D721Med (cell line): Measurements from ENCODE around the gene VPS16.
"Not testable (repeated sequence)": the region's sequence is repeated elsewhere in the genome, so short reads cannot be mapped to it uniquely, and the experiment has no call there.

Experiments
- DNase-seq: peaks from one replicate; pipeline ENCODE4 v3.0.0; 2011; ENCODE audit warnings: low spot score; ENCODE audit not compliant: insufficient read length
- FAIRE-seq: peaks from 2 replicates; lab custom pipeline; 2011; peaks lifted over from hg19 to GRCh38; lab: Jason Lieb, UNC
- CTCF ChIP-seq: IDR thresholded peaks from 2 replicates; pipeline ENCODE4 v1.5.1; 2012; ENCODE audit warnings: mild to moderate bottlenecking, control low read depth; ENCODE audit not compliant: insufficient read depth; ENCODE audit errors: missing control alignments

The VPS16 gene

GRCh38 chr20:2889797-2890196 is 49.3 kb downstream of the VPS16 start:
- DNase-seq (no peak), FAIRE-seq (no peak)
- TF ChIP-seq CTCF: no peak

GRCh38 chr20:2890742-2891141 is 50.2 kb downstream of the VPS16 start:
- no peak for DNase-seq
- no peak for TF ChIP-seq CTCF
- FAIRE-seq: no peak

- DNase-seq (no peak), FAIRE-seq (no peak)
- TF ChIP-seq CTCF: no peak
These were observed 50.8 kb downstream of the VPS16 start for GRCh38 chr20:2891343-2891742.

GRCh38 chr20:2892376-2892775 is 51.8 kb downstream of the VPS16 start:
- DNase-seq (no peak), FAIRE-seq (no peak)
- no peak for TF ChIP-seq CTCF

DNA sequence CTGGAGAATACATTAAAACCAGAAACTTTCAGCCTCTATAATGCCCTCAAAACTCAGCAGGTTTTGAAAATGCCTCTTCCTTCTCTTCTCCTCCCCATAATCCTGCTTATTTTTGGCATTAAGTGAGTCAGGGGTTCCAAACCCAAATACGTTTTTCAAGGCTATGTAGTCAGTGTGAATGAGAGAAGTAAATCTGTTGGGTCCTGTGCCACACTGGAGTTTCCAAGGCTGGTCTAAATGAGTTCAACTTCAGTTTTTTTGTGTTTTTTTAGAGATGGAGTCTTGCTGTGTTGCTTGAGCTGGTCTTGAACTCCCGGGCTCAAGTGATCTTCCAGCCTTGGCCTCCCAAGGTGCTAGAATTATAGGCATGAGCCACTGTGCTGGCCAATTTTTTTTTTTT is 53.7 kb downstream of the VPS16 start:
- DNase-seq (no peak), FAIRE-seq (no peak)
- no peak for TF ChIP-seq CTCF

- not testable (repeated sequence) for DNase-seq, FAIRE-seq
These were observed 54.6 kb downstream of the VPS16 start for GRCh38 chr20:2895154-2895553.

- DNase-seq: no peak
- no peak for TF ChIP-seq CTCF
- FAIRE-seq: no peak
These were observed 58.7 kb downstream of the VPS16 start for GRCh38 chr20:2899243-2899642.
